GM19467 (cell line): Measurements from ENCODE around the gene GPR85.
"Not testable (repeated sequence)": the region's sequence is repeated elsewhere in the genome, so short reads cannot be mapped to it uniquely, and the experiment has no call there.

ENCODE experiments used
- ATAC-seq: cut with Tn5 transposase; IDR thresholded peaks from one replicate; pipeline ENCODE4 v1.9.1; 2021; ENCODE audit warnings: mild to moderate bottlenecking, moderate library complexity; ENCODE audit not compliant: unreplicated experiment

Gene GPR85

DNA sequence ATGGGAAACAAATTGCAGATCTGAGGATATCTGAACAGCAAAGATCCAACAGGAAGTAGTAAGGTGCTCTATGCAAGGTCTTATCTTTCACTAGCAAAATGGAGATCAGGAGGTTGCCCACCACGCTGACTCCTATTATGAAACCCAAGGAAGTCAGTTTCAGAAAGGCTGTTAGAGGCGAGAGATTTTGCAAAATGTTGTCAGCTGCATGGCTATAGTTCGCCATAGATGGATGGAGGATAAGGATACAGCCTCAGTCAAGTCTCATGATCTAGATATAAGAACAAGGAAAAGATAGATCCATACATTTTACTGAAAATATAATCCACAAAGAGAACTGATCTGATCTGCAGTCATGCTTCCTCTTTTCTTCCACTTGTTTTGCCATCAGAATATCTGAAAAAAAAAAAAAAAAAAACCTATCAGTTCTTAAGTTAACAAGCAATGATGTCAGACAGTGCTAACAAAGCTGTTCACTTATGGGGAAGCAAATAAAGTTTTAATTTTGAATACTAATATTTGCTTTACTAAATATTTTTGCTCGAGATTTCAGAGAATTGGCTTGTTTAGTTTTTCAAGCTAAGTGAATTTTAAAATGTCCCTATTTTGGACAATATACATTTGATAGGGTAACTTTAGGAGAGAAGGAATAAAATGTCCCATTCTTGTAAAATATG, 2.0 kb downstream of the GPR85 start:
- no peak for ATAC-seq

DNA sequence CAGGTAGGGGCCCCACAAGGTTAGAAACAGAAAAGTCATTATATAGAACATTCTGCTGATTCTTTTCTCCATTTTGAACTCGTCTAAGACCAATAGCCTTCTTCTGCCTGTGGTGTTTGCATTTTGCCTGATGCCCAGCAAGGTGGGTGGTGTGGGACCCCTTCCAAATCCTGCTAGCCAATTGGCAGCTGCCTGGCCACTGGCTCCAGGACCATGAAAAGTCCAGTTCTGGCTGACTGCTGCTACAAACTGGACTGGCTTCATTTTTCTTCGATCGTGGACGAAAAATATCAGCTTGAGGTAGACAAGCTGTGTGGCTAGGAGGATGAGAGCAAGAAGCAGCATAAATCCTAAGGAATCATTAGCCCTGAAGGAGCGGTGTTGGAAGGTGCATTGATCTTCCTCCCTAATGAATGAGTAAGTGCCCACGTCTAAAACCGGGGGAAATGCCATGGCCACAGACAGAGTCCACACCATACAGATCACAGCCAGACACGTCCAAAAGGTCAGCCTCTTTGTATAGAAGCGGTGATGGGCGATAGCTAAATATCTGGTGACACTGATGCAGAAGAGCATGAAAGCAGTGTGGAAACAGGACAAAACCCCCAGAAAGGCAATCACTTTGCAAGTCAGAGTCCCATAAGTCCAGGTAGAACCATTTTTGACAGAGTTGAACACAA, 2.7 kb downstream of the GPR85 start:
- no peak for ATAC-seq

GRCh38 chr7:113083132-113083815, 3.4 kb downstream of the GPR85 start:
- peak; percentile 64 for ATAC-seq

DNA sequence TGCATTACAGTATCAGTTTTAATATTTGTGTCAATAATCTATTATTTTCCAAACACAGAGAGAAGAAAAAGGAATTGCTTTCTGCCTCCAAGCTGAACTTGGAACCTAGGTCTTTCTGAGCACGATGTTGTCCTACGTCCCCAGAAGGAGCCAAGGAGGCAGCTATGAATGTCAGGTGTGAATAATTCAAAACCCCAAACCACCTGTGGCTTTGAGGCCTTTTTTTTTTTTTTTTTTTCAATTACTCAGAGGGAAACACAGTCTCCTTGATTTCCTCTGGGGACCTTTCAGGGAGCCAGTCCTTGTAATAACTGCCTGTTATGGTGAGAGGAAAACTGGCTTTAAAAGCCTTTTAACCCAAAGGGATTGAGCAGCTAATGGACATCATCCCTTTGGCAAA, 8.3 kb downstream of the GPR85 start:
- ATAC-seq, result no peak

DNA sequence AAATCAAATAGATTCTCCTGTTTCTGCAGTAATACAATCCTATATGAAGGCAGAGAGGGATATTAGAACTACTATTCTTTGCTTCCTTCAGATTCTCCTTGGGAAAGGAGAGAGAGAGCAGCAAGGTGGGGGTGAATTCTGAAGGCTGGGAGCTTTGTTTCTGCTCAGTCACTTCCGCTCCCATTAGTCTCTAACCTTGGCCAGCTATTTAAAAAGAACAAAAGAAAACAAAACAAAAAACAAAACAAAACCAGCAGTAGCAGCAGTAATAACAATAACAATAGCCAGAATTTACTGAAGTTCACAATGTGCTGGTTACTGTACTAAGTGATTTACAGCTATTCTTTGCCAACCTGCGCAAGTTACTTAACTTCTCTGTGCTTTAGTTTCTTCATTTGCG, 9.9 kb downstream of the GPR85 start:
- no peak for ATAC-seq

- peak; percentile 73 for ATAC-seq
Measured at GRCh38 chr7:113071465-113071864, 15.2 kb downstream of the GPR85 start.

GRCh38 chr7:113062499-113062898, 24.1 kb downstream of the GPR85 start:
- no peak for ATAC-seq

DNA sequence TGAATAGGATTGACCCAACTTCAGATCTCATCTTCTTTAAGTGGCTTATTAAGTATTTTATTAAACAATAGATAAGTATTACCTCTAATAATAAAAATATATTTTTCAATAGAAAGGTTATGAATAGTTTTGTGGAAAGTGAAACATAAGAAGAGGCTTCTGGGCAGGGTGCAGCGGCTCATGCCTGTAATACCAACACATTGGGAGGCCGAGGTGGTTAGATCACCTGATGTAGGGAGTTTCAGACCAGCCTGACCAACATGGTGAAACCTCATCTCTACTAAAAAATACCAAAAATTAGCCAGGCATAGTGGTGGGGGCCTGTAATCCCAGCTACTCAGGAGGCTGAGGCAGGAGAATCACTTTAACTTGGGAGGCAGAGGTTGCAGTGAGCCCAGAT, 26.5 kb downstream of the GPR85 start:
- ATAC-seq, result no peak

- ATAC-seq, result no peak
Measured at GRCh38 chr7:113054938-113055337, 31.7 kb downstream of the GPR85 start.

DNA sequence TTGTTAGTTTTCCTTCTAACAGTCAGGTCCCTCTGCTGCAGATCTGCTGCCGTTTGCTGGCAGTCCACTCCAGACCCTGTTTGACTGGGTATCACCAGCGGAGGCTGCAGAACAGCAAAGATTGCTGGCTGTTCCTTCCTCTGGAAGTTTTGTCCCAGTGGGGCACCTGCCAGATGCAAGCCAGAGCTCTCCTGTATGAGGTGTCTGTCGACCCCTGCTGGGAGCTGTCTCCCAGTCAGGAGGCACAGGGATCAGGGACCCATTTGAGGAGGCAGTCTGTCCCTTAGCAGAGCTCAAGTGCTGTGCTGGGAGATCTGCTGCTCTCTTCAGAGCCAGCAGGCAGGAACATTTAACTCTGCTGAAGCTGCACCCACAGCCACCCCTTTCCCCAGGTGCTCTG, 32.4 kb downstream of the GPR85 start:
- ATAC-seq, result not testable (repeated sequence)

DNA sequence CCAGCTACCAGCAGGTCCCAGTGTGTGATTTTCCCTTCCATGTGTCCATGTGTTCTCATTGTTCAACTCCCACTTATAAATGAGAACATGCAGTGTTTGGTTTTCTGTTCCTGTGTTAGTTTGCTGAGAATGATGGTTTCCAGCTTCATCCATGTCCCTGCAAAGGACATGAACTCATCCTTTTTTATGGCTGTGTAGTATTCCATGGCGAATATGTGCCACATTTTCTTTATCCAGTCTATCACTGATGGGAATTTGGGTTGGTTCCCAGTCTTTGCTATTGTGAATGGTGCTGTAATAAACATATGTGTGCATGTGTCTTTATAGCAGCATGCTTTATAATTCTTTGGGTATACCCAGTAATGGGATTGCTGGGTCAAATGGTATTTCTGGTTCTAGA, 37.4 kb downstream of the GPR85 start:
- ATAC-seq, result not testable (repeated sequence)

DNA sequence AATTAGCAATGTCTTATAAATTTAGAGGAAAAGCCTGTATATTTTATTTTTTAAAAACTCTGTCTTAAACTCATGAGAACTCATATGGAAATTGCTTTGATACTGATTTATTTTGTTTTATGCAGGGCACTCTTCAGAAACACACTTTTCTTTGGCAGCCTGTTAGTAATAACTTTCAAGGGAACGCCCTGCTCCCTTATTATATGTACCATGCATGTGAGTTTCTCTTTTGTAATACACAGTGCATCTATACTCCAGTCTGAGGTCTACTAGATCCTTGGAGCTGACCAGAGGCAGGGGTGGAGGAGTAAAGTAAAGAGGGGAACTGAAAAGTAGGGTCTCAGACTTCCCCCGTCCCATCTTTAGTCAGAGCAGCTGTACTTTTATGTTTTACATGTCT, 40.2 kb downstream of the GPR85 start:
- no peak for ATAC-seq

DNA sequence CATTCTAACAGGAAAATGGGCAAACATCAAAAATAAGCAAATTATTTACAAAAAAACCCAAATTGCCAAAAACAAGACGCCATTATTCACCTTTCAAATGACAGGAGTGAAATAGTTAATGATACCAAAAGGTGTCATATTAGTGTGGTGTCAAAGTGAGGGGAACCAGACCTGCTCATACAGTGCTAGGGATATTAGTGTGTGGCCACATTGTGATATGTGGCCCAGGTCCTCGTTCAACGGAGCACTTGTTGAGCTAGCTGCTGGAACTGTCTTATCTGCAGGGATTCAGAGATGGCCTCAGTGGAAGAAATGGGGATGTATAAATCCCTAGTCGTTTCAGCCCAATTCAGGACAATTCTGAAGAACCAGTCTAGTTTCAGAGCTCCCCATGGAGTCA, 41.2 kb downstream of the GPR85 start:
- ATAC-seq, result no peak

- ATAC-seq, result no peak
Measured at GRCh38 chr7:113044394-113044793, 42.2 kb downstream of the GPR85 start.

DNA sequence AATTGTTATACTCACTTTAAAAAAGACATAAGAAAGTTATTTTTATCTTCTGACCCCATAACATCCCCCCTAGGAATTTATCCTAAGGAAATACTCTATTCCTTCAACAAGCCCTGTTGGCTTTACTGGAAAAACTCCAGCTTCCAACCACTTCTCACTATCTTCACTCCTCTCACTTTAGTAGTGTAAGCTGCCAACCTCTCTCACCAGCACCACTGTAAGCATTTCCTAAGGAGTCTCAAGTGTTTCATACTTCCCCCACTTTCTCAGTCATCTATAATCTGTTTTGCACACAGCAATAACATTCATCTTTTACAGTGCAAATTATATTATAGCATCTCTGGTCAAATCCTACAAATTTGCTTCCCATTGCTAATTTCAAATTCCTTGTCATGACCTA, 45.8 kb downstream of the GPR85 start:
- no peak for ATAC-seq

- no peak for ATAC-seq
Measured at GRCh38 chr7:113033959-113034358, 52.7 kb downstream of the GPR85 start.
